ENCODE measurements around the gene OGT. TPM values are rescaled to one million over a fixed set of nuclear protein-coding genes. Genes with fewer than 3 reads are reported as not detected.
"Not testable (repeated sequence)": the region's sequence is repeated elsewhere in the genome, so short reads cannot be mapped to it uniquely, and the experiment has no call there.

The OGT gene
- polyA plus RNA-seq, 1 donor, result 239 TPM

DNA sequence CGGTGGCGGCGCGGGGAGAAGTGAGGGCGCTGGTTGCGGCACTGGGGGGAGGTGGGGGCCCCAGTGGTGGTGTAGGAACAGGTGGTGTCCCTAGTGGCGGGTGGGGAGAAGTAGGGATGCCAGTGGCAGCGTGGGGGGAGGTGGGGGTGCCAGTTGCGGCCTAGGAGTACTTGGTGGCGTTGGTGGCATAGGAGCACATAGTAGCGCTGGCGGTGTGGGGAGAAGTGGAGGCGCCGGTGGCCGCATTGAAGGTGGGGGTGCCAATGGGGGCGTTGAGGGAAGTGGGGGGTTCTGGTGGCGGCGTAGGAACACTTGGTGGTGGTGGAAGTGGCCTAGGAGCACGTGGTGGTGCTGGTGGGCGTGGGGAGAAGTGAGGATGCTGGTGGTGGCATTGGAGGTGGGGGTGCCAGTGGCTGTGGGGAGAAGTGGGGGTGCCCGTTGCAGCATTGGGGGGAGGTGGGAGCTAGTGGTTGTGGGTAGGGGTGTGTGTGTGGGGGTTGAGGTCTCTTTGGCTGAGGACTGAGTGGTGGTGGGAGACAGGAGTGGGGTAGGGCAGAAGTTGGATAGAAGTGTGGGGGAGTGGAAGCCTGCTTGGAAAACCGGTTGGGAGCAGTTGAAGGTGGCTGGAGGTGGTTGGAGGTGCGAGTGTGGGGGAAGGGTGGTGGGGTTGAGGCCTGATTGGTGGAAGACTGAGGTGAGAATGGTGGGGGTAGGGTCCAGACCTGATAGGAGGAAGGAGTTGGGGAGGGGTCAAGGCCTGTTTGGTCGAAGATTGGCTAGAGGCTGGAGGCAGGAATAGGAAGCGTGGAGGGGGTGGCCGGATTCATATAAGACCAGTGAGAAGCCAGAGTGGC lies 46.5 kb downstream of the OGT start:
- no peak overlapping the region for H3K27ac ChIP-seq (ENCODE audit: low read length)
- H3K4me1 ChIP-seq (ENCODE audit: control insufficient read depth, insufficient read depth, low read length), result no peaks in the 10 kb centered on the region
- H3K27me3 ChIP-seq (ENCODE audit: control insufficient read depth, insufficient read depth, low read length), result no peaks in the 10 kb centered on the region
- no CpG with 5 or more reads among the region's 26 CpGs for WGBS (ENCODE audit: insufficient coverage, low lambda C conversion rate)
- H3K4me3 ChIP-seq (ENCODE audit: low read length), result no peak overlapping the region
- H3K9me3 ChIP-seq (ENCODE audit: control insufficient read depth, low read depth, low read length), result no peaks in the 10 kb centered on the region
- DNase-seq, result no peak
- peaks cover 14% of the 10 kb centered on the region for H3K36me3 ChIP-seq (ENCODE audit: control insufficient read depth, insufficient read depth, low read length)

DNA sequence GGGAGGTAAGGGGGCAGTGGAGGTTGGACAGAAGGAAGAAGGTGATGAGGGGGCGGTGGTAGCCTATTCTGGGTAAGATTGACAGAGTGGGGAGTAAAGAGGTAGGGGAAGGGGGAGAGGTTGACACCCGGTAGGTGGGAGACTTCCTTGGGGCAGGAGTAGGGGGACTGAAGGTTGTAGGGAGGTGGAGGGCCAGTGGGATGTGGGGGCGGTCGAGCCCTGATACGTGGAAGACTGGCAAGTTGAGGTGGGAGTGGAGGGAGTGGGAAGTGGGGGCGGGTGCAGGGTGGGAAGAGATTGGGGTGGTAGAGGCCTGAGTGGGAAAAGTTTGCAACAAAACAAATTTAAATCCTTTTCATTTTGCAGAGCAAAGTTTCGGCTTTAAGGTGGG lies 47.1 kb downstream of the OGT start:
- H3K36me3 ChIP-seq (ENCODE audit: control insufficient read depth, insufficient read depth, low read length), result peaks cover 11% of the 10 kb centered on the region
- H3K27ac ChIP-seq (ENCODE audit: low read length), result no peak overlapping the region
- H3K9me3 ChIP-seq (ENCODE audit: control insufficient read depth, low read depth, low read length), result no peaks in the 10 kb centered on the region
- DNase-seq, result no peak
- no peak overlapping the region for H3K4me3 ChIP-seq (ENCODE audit: low read length)
- H3K4me1 ChIP-seq (ENCODE audit: control insufficient read depth, insufficient read depth, low read length), result no peaks in the 10 kb centered on the region
- no peaks in the 10 kb centered on the region for H3K27me3 ChIP-seq (ENCODE audit: control insufficient read depth, insufficient read depth, low read length)
- no CpG with 5 or more reads among the region's 7 CpGs for WGBS (ENCODE audit: insufficient coverage, low lambda C conversion rate)

DNA sequence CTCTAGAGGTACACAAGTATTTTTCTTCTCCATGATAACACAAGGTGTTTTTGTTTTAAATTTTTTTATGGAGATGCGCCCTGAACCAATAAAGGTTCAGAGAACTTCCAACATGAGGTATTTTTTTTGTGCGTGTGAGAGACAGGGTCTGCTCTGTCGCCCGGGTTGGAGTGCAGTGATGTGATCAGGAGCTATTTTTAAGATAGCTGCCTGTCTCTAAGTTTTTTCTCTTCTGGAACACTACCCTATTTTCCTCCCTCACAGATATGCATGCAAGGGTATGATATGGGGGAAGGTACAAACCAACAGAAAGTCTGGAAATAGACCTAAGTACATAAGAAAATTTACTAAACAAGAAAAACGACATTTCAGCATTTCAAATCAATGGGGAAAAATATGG lies 48.3 kb downstream of the OGT start:
- Histone ChIP-seq H3K4me1 (ENCODE audit: control insufficient read depth, insufficient read depth, low read length) (no peaks in the 10 kb centered on the region), H3K4me3 (ENCODE audit: low read length) (no peak overlapping the region), H3K27ac (ENCODE audit: low read length) (no peak overlapping the region), H3K36me3 (ENCODE audit: control insufficient read depth, insufficient read depth, low read length) (peaks cover 4% of the 10 kb centered on the region), H3K27me3 (ENCODE audit: control insufficient read depth, insufficient read depth, low read length) (no peaks in the 10 kb centered on the region), H3K9me3 (ENCODE audit: control insufficient read depth, low read depth, low read length) (no peaks in the 10 kb centered on the region)
- no CpG with 5 or more reads among the region's 5 CpGs for WGBS (ENCODE audit: insufficient coverage, low lambda C conversion rate)
- no peak for DNase-seq

DNA sequence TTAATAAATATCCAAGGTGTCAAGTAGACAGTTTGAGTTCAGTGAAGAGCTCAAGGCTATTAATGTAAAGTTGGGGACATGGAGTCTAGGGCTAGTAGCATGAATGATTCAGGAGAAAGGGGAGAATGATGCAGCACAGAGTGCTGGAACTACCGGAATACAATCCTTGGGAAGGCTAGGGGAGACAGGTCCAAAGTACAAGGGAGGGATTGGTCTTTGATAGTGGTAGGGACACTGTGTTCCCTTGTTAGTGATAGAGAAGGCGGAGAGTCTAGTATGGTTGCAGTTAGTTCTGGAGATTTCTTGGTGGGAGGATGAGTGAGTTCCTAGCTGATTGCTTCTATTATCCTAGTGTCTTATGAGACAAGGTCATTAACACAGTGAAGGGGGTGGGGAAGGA lies 54.0 kb downstream of the OGT start:
- Histone ChIP-seq H3K27ac (ENCODE audit: low read length) (no peak overlapping the region), H3K9me3 (ENCODE audit: control insufficient read depth, low read depth, low read length) (no peaks in the 10 kb centered on the region), H3K27me3 (ENCODE audit: control insufficient read depth, insufficient read depth, low read length) (no peaks in the 10 kb centered on the region), H3K4me3 (ENCODE audit: low read length) (no peak overlapping the region), H3K36me3 (ENCODE audit: control insufficient read depth, insufficient read depth, low read length) (no peaks in the 10 kb centered on the region), H3K4me1 (ENCODE audit: control insufficient read depth, insufficient read depth, low read length) (no peaks in the 10 kb centered on the region)
- peak; percentile 40 to 74 for DNase-seq
- no CpG with 5 or more reads among the region's 2 CpGs for WGBS (ENCODE audit: insufficient coverage, low lambda C conversion rate)

DNA sequence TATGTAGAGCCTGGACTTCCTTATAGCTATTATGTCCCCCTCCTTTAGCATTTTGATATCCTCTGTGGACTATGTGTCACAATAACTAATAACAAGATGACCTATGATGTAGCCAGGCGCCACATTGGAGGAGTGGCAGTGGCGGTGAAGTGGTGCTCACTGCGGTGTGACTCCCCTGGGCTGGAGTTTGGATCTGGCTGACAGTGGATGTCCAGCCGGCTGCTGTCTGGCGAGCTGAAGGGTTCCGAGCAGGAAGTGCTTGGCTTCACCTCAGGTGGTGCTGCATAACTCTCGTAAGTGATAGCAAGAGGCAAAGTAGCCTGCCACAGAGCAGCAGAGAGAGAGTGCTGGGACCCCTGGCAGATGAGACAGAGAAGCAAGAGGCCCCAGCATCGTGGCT lies 60.3 kb downstream of the OGT start:
- not testable (repeated sequence) for DNase-seq; H3K9me3 ChIP-seq (ENCODE audit: control insufficient read depth, low read depth, low read length); H3K4me1 ChIP-seq (ENCODE audit: control insufficient read depth, insufficient read depth, low read length); H3K36me3 ChIP-seq (ENCODE audit: control insufficient read depth, insufficient read depth, low read length); H3K27me3 ChIP-seq (ENCODE audit: control insufficient read depth, insufficient read depth, low read length); H3K27ac ChIP-seq (ENCODE audit: low read length); H3K4me3 ChIP-seq (ENCODE audit: low read length)
- no CpG with 5 or more reads among the region's 8 CpGs for WGBS (ENCODE audit: insufficient coverage, low lambda C conversion rate)

DNA sequence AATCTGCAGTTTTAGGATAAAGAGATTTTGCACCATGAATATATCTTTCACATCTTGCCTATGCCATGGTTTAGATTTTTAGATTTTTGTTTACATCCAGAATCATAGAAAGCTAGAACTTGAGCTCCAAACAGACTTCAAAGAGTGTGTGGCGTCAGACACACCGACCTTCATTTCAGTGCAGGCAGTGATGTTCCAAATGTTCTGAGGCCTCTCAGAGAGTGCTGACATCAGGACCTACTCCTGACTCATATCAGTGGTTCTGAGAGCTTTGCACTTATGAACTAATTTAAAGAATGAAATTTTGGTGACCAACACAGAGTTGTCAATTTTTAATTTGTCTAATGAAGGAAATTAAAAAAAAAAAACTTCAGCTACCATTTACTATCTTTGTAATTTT lies 67.1 kb downstream of the OGT start:
- no peaks in the 10 kb centered on the region for H3K9me3 ChIP-seq (ENCODE audit: control insufficient read depth, low read depth, low read length)
- H3K27me3 ChIP-seq (ENCODE audit: control insufficient read depth, insufficient read depth, low read length), result no peaks in the 10 kb centered on the region
- peaks cover 15% of the 10 kb centered on the region for H3K36me3 ChIP-seq (ENCODE audit: control insufficient read depth, insufficient read depth, low read length)
- no peaks in the 10 kb centered on the region for H3K4me1 ChIP-seq (ENCODE audit: control insufficient read depth, insufficient read depth, low read length)
- H3K4me3 ChIP-seq (ENCODE audit: low read length), result no peak overlapping the region
- WGBS (ENCODE audit: insufficient coverage, low lambda C conversion rate), result no CpG with 5 or more reads among the region's 2 CpGs
- no peak for DNase-seq
- H3K27ac ChIP-seq (ENCODE audit: low read length), result no peak overlapping the region

DNA sequence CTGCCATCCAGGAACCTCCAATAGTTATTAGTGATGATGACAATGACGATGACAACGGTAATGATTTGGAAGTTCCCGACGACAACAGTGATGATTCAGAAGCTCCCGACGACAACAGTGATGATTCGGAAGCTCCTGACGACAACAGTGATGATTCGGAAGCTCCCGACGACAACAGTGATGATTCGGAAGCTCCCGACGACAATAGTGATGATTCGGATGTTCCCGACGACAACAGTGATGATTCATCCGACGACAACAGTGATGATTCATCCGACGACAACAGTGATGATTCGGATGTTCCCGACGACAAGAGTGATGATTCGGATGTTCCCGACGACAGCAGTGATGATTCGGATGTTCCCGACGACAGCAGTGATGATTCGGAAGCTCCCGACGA lies 70.7 kb downstream of the OGT start:
- Histone ChIP-seq H3K27ac (ENCODE audit: low read length) (no peak overlapping the region), H3K4me1 (ENCODE audit: control insufficient read depth, insufficient read depth, low read length) (no peaks in the 10 kb centered on the region), H3K4me3 (ENCODE audit: low read length) (no peak overlapping the region), H3K36me3 (ENCODE audit: control insufficient read depth, insufficient read depth, low read length) (peaks cover 27% of the 10 kb centered on the region), H3K9me3 (ENCODE audit: control insufficient read depth, low read depth, low read length) (no peaks in the 10 kb centered on the region), H3K27me3 (ENCODE audit: control insufficient read depth, insufficient read depth, low read length) (no peaks in the 10 kb centered on the region)
- no peak for DNase-seq
- WGBS (ENCODE audit: insufficient coverage, low lambda C conversion rate), result no CpG with 5 or more reads among the region's 33 CpGs

DNA sequence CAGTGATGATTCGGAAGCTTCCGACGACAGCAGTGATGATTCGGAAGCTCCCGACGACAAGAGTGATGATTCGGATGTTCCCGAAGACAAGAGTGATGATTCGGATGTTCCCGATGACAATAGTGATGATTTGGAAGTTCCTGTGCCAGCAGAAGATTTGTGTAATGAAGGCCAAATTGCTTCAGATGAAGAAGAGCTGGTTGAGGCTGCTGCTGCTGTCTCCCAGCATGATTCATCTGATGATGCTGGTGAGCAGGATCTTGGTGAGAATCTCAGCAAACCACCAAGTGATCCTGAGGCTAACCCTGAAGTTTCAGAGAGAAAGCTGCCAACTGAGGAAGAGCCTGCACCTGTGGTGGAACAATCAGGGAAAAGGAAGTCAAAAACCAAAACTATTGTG lies 71.2 kb downstream of the OGT start:
- no peak overlapping the region for H3K4me3 ChIP-seq (ENCODE audit: low read length)
- H3K27ac ChIP-seq (ENCODE audit: low read length), result no peak overlapping the region
- WGBS (ENCODE audit: insufficient coverage, low lambda C conversion rate), result no CpG with 5 or more reads among the region's 10 CpGs
- no peaks in the 10 kb centered on the region for H3K4me1 ChIP-seq (ENCODE audit: control insufficient read depth, insufficient read depth, low read length)
- H3K9me3 ChIP-seq (ENCODE audit: control insufficient read depth, low read depth, low read length), result no peaks in the 10 kb centered on the region
- no peaks in the 10 kb centered on the region for H3K27me3 ChIP-seq (ENCODE audit: control insufficient read depth, insufficient read depth, low read length)
- DNase-seq, result no peak
- peaks cover 30% of the 10 kb centered on the region for H3K36me3 ChIP-seq (ENCODE audit: control insufficient read depth, insufficient read depth, low read length)

DNA sequence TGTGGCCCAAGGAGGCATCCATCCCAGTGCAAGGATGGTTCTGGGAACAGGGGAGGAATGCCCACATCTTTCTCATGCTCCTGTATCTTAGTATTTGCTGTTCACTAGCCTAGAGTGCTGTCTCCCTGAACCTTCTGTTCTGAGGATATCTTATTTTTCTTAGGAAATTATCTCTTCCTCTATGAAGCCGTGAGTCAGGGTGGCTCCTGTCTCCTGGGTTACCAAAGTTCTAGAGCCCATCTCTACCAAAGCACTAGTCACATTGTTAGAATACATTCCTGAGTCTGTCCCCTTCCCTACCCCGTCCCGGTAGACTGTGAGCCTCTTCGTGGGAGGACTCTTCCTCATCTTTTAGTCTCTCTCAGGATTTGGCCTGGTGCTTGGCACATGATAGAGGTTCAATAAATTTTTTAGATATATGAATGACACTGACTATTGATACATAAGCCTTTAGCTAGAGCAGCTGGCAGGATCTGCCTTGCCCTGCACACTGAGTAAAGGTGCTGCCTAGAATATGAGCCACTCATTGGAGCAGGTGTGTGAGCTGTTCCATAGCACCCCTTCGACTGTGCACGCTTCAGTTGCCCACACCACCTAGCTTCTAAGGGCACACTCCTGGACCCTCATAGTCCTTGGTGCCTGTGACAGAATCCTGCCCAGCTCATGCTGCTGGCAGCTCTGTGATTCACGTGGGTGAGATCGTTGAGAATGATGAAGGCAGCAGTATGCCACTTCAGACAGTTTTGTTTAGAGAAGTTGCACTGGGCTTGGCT lies 72.1 kb downstream of the OGT start:
- no peak for DNase-seq
- no CpG with 5 or more reads among the region's 8 CpGs for WGBS (ENCODE audit: insufficient coverage, low lambda C conversion rate)
- H3K27ac ChIP-seq (ENCODE audit: low read length), result no peak overlapping the region

DNA sequence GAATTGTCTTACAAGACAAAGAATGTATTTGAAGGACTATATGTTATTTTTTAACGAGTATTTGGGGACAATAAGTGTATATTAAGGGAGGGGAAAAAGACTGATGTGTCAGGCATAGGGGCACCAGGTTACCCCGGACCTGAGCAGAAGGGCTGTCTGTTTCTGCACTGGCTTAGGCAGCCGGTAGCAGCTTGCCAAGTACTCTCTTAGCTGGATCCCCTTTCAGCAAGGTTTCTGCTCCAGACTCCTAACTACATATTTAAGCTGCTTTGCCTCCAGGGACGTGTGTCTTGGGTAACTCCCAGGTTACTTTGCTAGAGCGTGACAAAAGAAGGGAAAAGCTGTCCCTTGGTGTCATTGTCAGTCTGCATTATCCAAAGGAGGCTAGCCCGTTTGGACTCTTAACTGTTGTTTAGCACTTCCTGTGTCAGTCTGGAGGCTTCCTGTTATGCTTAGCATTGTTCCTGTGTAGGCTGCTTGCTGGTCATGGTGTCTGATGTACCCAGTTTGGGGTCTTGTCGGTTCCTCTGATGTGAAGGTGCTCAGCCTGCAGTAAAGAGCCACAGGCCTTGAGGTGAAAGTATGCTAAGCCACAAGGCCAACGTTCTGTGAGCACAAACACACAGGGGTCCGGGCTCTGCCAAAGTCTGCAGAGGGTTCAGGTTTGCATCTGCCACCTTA lies 73.8 kb downstream of the OGT start:
- H3K27me3 ChIP-seq (ENCODE audit: control insufficient read depth, insufficient read depth, low read length), result no peaks in the 10 kb centered on the region
- H3K9me3 ChIP-seq (ENCODE audit: control insufficient read depth, low read depth, low read length), result no peaks in the 10 kb centered on the region
- H3K4me1 ChIP-seq (ENCODE audit: control insufficient read depth, insufficient read depth, low read length), result no peaks in the 10 kb centered on the region
- no CpG with 5 or more reads among the region's 9 CpGs for WGBS (ENCODE audit: insufficient coverage, low lambda C conversion rate)
- no peak for DNase-seq
- no peak overlapping the region for H3K4me3 ChIP-seq (ENCODE audit: low read length)
- H3K27ac ChIP-seq (ENCODE audit: low read length), result no peak overlapping the region
- peaks cover 47% of the 10 kb centered on the region for H3K36me3 ChIP-seq (ENCODE audit: control insufficient read depth, insufficient read depth, low read length)

More for the DNA sequence above, 72.1 kb downstream of the OGT start:
- H3K27me3 ChIP-seq (ENCODE audit: control insufficient read depth, insufficient read depth, low read length), result no peaks in the 10 kb centered on the region
- H3K9me3 ChIP-seq (ENCODE audit: control insufficient read depth, low read depth, low read length), result no peaks in the 10 kb centered on the region
- H3K36me3 ChIP-seq (ENCODE audit: control insufficient read depth, insufficient read depth, low read length), result peaks cover 37% of the 10 kb centered on the region
- no peak overlapping the region for H3K4me3 ChIP-seq (ENCODE audit: low read length)
- H3K4me1 ChIP-seq (ENCODE audit: control insufficient read depth, insufficient read depth, low read length), result no peaks in the 10 kb centered on the region

All from large intestine (tissue), 3 donors.